Amniotic epithelial cell (primary cell): Measurements from ENCODE around the gene UNC5C.
A peak's percentile ranks its signal among the peaks of the same experiment; 100 is the strongest.

ENCODE experiments used
- DNase-seq: peaks from one replicate; pipeline ENCODE4 v3.0.0-alpha.2; 2010; ENCODE audit warnings: low read depth

The UNC5C gene

DNA sequence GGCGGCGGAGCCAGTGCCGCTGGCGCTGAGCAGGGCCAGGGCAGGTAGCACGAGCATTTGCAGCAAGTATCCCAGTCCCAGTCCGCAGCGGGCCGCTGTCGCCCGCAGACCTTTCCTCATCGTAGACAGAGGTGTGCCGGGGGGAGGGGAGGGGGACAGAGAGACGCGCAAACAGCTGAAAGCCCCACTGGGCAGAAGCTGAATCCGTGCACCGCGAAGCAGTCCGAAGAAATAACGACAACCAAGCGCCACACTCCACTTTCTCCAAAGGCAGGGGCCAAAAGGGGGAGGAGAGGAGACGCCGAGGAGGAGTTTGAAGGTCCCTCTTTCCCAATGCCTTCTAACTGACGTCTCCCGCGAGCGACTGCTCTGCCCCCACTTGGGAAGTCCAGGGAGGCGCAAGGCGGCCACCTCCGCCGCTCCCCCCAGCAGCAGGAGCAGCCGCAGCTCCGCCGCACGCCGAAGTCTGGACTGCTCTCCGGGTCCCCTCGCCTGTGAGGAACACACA is at the start of gene UNC5C:
TSS of gene UNC5C (minus strand) at position 236 of the 508 bp plus-strand sequence.
- DNase-seq: peak; percentile 43

DNA sequence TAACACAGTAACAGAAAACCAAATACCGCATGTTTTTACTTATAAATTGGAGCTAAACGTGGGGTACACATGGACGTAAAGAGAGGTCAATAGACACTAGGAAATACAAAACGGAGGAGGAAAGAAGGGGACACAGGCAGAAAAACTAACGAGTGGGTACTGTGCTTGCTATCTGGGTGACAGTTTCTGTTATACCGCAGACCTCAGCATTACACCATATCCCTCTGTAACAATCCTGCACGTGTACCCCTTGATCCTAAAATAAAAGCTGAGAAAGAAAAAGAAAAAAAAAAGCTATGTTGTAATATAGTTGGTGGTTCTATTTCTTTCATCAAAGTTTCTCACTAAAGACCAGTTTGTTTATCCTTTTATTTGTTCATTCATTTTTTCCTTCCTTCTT is 47.9 kb upstream of the UNC5C start:
- DNase-seq: no peak

GRCh38 chr4:95594629-95595028 is 45.9 kb upstream of the UNC5C start:
- DNase-seq: no peak

- no peak for DNase-seq
Measured at GRCh38 chr4:95594013-95594412, 45.2 kb upstream of the UNC5C start.

DNA sequence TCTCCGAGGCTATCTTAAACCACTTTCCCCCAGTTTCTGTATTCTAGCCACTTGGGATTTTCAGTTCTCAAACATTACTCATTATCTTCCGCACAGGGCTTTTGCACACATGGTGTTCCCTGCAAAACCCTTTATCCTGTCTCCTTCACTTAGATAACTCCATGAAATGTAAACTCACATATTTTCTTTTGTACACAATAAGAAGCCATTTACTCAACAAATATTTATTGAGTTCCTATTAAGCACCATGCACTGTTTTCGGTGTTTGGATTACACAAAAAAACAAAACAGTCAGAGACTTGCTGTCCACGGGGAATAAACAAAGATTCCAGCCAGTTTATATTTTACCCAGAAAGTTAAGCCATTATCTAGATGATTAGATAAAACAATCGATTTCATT is 42.5 kb upstream of the UNC5C start:
- DNase-seq: no peak

GRCh38 chr4:95590615-95591014 is 41.8 kb upstream of the UNC5C start:
- no peak for DNase-seq

DNA sequence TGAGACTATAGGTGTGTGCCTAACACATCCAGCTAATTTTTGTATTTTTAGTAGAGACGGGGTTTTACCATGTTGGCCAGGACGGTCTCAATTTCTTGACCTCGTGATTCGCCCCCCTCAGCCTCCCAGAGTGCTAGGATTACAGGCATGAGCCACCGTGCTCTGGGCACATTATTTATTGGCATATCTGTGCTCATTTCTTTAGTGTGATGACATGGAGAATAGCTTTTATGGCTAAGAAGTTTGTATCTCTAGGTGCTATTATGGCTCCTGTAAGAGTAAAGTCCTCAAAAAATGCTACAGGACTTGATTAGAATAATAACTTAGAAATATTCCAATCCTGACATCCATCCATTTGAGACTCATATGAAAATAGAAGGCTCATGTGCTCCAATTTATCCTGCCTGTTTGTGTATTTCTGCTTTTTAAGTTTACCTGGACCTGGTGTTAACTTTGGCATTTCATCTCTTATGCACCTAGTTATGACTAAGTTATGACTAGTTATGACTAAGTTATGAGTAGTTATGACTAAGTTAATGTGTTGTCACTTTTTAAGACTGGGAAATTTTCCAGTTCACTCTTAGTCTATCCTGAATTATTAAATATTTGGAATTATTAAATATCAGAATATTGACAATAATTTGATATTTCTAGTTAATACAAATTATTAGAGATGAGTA is 36.4 kb upstream of the UNC5C start:
- DNase-seq: no peak

GRCh38 chr4:95580226-95580625 is 31.5 kb upstream of the UNC5C start:
- DNase-seq: no peak

DNA sequence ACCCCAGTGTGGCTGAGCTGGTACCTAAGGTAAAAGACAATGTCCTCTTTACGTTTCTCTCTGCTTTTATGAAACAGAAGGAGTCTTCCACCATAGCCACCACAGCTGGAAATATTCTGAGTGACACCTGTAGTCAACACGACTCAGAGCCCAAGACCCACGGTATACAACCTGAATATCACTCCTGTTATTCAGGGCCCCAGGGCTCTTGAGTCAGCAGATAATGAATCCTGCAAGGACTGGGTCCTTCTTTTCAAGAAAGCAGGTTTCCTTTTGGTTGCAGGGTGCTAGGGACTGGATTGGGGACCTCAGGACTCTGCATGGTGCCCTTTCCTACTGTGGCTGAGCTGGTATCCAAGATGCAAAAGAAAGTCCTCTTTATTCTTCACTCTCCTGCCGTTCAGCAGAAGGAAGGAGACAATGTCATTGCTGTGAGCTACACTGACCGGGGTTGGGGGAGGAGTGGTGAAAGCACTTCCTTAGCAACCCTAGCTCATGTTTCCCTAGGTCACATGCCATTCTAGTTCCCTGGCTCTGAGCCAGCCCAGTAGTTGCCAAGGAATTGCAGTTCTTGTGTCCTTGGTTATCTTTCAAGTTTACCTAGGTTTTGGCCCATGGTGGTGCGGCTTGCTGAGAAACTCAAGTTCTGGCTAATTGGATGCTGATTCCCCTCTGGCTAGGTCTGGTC is 23.7 kb upstream of the UNC5C start:
- DNase-seq: peak; percentile 21

GRCh38 chr4:95571577-95571976 is 22.8 kb upstream of the UNC5C start:
- no peak for DNase-seq

- DNase-seq: no peak
Measured at GRCh38 chr4:95563638-95564337, 15.0 kb upstream of the UNC5C start.

- no peak for DNase-seq
Measured at GRCh38 chr4:95560774-95561173, 12.0 kb upstream of the UNC5C start.

DNA sequence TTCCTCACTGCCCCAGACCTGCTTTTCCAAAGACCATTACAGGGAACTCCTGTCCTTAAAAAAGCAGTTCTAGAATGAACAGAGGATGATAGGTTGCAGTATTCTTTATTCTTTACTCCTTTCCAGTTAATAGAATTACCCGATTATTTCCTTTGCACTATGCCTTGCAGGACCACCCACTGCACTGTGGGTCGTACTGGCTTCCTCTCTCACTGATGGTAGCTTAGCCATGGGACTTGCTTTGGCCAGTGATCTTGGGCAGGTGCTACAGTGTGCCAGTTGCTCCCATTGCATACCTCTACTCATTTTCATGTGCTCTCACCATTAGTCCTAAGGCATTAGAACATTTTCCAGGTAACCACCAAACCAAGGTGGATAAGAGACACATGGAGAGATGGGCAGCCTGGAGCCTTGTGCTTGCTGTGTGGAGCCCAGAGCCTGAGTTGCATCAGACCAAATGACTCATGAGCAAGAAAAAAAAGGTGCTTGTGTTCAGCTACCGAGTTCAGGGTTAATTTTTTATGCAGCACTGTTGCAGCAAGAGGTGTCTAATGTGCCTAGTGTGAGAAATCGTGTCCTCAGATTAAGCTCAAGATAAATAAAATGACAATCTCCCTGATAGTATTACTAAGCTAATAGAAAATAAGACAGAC is 7.6 kb upstream of the UNC5C start:
- peak; percentile 60 for DNase-seq

- DNase-seq: no peak
Measured at GRCh38 chr4:95552942-95553550, 4.3 kb upstream of the UNC5C start.

- DNase-seq: no peak
Measured at GRCh38 chr4:95551653-95552052, 2.9 kb upstream of the UNC5C start.

DNA sequence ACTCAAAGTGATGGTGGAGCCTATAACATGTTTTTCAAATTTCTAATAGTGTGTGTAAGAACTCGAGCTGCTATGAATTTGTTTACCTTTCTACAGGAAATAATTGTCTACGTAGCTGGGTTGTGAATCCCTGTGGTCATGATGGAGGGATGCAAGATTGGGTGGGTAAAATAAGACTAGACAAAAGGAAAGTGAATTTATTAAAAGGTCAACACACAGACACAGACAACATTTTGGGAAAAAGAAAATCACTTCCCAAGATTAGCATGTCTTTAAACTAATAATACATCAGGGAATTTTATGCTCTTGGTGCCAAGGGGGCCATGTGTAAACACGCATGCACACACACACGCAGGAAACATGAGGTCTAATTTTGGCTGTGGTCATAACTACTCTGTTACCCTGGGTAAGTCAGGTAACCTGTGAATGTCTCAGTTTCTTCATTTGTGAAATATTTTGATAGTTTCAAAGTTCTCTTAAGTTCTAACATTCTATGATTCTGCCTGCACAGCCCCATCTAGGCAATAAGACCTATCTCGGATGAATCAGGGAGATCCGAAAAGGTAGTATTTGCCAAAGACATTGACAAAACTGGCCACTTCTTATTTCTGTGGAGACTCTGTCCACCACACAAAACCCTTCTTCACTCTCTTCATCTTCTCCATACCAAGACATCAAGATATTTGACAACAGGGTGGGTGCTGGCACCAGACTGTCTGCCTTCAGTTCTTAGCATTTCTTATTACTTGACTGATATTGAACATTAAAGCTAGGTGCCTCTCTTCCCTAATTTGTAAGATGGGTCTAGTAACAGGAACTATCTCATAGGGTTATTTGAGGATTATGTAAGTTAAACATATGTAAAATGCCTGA is 1.6 kb upstream of the UNC5C start:
- no peak for DNase-seq

- peak; percentile 24 for DNase-seq
Measured at GRCh38 chr4:95549246-95550114, 707 bp upstream of the UNC5C start.

GRCh38 chr4:95547715-95548471 is 880 bp downstream of the UNC5C start:
- peak; percentile 29 for DNase-seq
